ENCODE data around the gene RFX4. TPM values are rescaled to one million over a fixed set of nuclear protein-coding genes. Genes with fewer than 3 reads are reported as not detected.
"Not testable (repeated sequence)": the region's sequence is repeated elsewhere in the genome, so short reads cannot be mapped to it uniquely, and the experiment has no call there.

The RFX4 gene
- total and polyA plus RNA-seq, 2 donors (not counting 3 experiments of a cell fraction or from before 2014, with no cell fraction given) = not detected

GRCh38 chr12:106605254-106605653 lies 22.4 kb downstream of the RFX4 start:
- no peaks in the 10 kb centered on the region for H3K9me1 ChIP-seq (replicated peaks; ENCODE audit: control insufficient read depth, extremely low read depth, insufficient read depth, low read length)
- dilution Hi-C loops (cut with MboI; ENCODE audit: extremely low pct_ligation_motif_present, low sequenced_read_pairs) (no loop called here), intact Hi-C loops (cut with micrococcal nuclease) (no loop called here)
- TF ChIP-seq JUN (IDR thresholded peaks at IDR 0.05; ENCODE audit: borderline replicate concordance, insufficient read depth, insufficient read length, low read depth) (no peak), FOS (IDR thresholded peaks at IDR 0.05; ENCODE audit: borderline replicate concordance, insufficient read depth, low read length) (no peak), GATA2 (IDR thresholded peaks at IDR 0.05; ENCODE audit: insufficient read depth, insufficient read length, low read depth, low read length) (no peak), POLR2A (IDR thresholded peaks at IDR 0.05; ENCODE audit: low read depth, low read length) (no peak), MAX (IDR thresholded peaks at IDR 0.05; ENCODE audit: insufficient read depth, insufficient read length) (no peak), EZH2 (IDR thresholded peaks at IDR 0.05; ENCODE audit: borderline replicate concordance, low read depth, low read length, severe bottlenecking) (no peak), MYC (IDR thresholded peaks at IDR 0.05; ENCODE audit: low read depth, low read length) (no peak), POLR2AphosphoS5 (IDR thresholded peaks at IDR 0.05; ENCODE audit: insufficient read depth, low read depth, low read length) (no peak), CTCF (IDR thresholded peaks at IDR 0.05; ENCODE audit: extremely low read depth in 1 of 2, insufficient read depth in 1 of 2, low read depth in 1 of 2, low read length in 2 of 2) (no peak)
- H2AFZ ChIP-seq (ENCODE audit: low read depth, low read length) = no peak overlapping the region
- H3K4me1 ChIP-seq (ENCODE audit: control insufficient read depth, extremely low read depth, insufficient read depth, low read length) = no peaks in the 10 kb centered on the region
- no peak overlapping the region for H3K27ac ChIP-seq (ENCODE audit: insufficient read depth, low read depth, low read length)
- BruUV-seq (replicated peaks) = no TSS peak
- POLR2A ChIA-PET = no interaction called here
- no peak for DNase-seq (ENCODE audit: low read depth, low spot score)
- FAIRE-seq = no peak
- no peaks in the 10 kb centered on the region for H3K79me2 ChIP-seq (ENCODE audit: control insufficient read depth, insufficient read depth, low read length)
- H4K20me1 ChIP-seq (replicated peaks; ENCODE audit: control insufficient read depth, extremely low read depth, insufficient read depth, low read length) = no peaks in the 10 kb centered on the region
- H3K27me3 ChIP-seq (ENCODE audit: control insufficient read depth in 2 of 2, insufficient read depth in 2 of 2, low read length in 2 of 2) = peaks cover 0 to 1% of the 10 kb centered on the region in 2 experiments
- CTCF ChIA-PET = no interaction called here
- H3K4me2 ChIP-seq (ENCODE audit: insufficient read depth, low read length) = no peak overlapping the region
- no peak overlapping the region for H3K9ac ChIP-seq (replicated peaks; ENCODE audit: extremely low read depth, insufficient read depth, low read length)
- H3K36me3 ChIP-seq (ENCODE audit: control insufficient read depth in 2 of 2, extremely low read depth in 1 of 2, insufficient read depth in 2 of 2, low read length in 2 of 2) = no peaks in the 10 kb centered on the region
- H3K9me3 ChIP-seq (replicated peaks; ENCODE audit: control insufficient read depth, insufficient read depth, low read length) = no peaks in the 10 kb centered on the region
- no peak overlapping the region for H3K4me3 ChIP-seq (replicated peaks in 1 of 3; ENCODE audit: insufficient read depth in 1 of 3, low read depth in 1 of 3, low read length in 3 of 3)

GRCh38 chr12:106620588-106620987 lies 37.8 kb downstream of the RFX4 start:
- H3K4me3 ChIP-seq (replicated peaks in 1 of 3; ENCODE audit: insufficient read depth in 1 of 3, low read depth in 1 of 3, low read length in 3 of 3); H3K9me3 ChIP-seq (replicated peaks; ENCODE audit: control insufficient read depth, insufficient read depth, low read length); POLR2A ChIA-PET; H3K9ac ChIP-seq (replicated peaks; ENCODE audit: extremely low read depth, insufficient read depth, low read length); FAIRE-seq; H3K79me2 ChIP-seq (ENCODE audit: control insufficient read depth, insufficient read depth, low read length); BruUV-seq (replicated peaks); H3K27me3 ChIP-seq (ENCODE audit: control insufficient read depth in 2 of 2, insufficient read depth in 2 of 2, low read length in 2 of 2); H3K9me1 ChIP-seq (replicated peaks; ENCODE audit: control insufficient read depth, extremely low read depth, insufficient read depth, low read length); intact Hi-C loops (cut with micrococcal nuclease); H3K36me3 ChIP-seq (ENCODE audit: control insufficient read depth in 2 of 2, extremely low read depth in 1 of 2, insufficient read depth in 2 of 2, low read length in 2 of 2); DNase-seq (ENCODE audit: low read depth, low spot score); H3K4me1 ChIP-seq (ENCODE audit: control insufficient read depth, extremely low read depth, insufficient read depth, low read length); H3K4me2 ChIP-seq (ENCODE audit: insufficient read depth, low read length); H3K27ac ChIP-seq (ENCODE audit: insufficient read depth, low read depth, low read length); dilution Hi-C loops (cut with MboI; ENCODE audit: extremely low pct_ligation_motif_present, low sequenced_read_pairs); H4K20me1 ChIP-seq (replicated peaks; ENCODE audit: control insufficient read depth, extremely low read depth, insufficient read depth, low read length); H2AFZ ChIP-seq (ENCODE audit: low read depth, low read length): not testable (repeated sequence)
- CTCF ChIA-PET = interaction anchor here (1.3 kb wide), 1 partner anchor 30 kb away, joined by 4 read pairs; no protein-coding TSS in a partner anchor

All from endothelial cell of umbilical vein (primary cell).